ENCODE results near the gene CLK4.

DNA sequence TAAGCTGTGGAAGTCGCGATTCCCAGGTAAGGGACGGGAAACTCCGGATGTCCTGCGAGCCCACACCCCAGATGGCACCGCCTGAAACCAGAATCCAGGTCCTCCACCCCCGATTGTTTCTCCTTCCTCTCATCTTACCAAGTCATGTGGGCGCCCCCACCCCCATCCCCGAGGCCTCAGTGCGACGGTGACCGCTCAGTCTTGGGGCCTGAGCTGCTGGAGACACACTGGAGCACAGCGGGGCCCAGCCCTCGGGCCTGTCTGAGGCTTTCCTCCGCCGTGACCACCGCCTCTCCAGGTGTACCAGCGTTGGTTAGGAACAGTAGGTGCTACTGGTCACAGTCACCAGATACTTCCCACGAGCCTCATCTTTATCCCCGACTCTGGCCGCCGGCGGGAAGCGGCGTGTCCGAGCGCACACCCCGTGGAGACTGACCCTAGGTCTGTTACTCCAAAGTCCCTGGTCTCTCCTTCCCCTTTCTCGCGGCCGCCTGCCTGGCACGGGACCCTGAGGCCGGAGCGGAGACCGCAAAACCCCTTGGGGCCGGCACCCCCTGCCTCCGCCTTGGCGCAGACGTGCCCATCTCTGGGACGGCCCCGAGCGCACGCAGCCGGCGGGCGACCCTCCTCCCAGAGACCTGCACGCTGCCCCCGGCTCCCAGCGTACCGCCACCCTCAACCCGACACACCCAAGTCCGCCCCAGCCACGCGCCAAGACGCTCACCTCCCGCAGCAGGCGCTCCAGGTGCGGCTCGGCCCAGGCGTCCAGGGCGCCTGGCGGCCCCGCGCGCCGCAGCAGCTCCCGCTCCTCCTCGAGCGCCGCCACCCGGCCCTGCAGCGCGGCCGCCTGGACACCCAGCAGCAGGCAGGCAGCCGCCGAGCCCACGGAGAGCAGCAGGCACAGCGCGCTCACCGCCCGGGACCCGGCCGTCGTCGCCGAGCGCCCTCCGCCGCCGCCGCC lies 37.4 kb downstream of the CLK4 start:
- TF ChIP-seq EZH2phosphoT487 (IDR thresholded peaks at IDR 0.05; ENCODE audit: insufficient read depth, low read depth) (no peak), EZH2 (IDR thresholded peaks at IDR 0.05; ENCODE audit: insufficient read depth, poor library complexity, severe bottlenecking) (no peak)

All from GM23248 (cell line).